SU-DHL-6 (cell line): ENCODE data around the gene C9orf152.
A peak's percentile ranks its signal among the peaks of the same experiment; 100 is the strongest.

Experiments used
- H2AFZ ChIP-seq: fragments of 200-600 bp; sonication (generic); 2 replicates; pipeline ENCODE4 v1.6.1; 2014; ENCODE audit warnings: low read depth, mild to moderate bottlenecking, moderate library complexity, mixed read lengths, antibody characterized with exemption, low read length; ENCODE audit not compliant: severe bottlenecking
- H3F3A ChIP-seq: fragments of 200-600 bp; shearing (Covaris generic); 2 replicates; pipeline ENCODE4 v1.6.0; 2016; ENCODE audit warnings: antibody characterized with exemption, mild to moderate bottlenecking; ENCODE audit not compliant: insufficient read depth
- H3K27ac ChIP-seq: fragments of 200-600 bp; sonication (generic); 2 replicates; pipeline ENCODE4 v1.5.1; 2016; ENCODE audit warnings: low read depth, mild to moderate bottlenecking, low read length, moderate library complexity, mixed read lengths
- H3K27me3 ChIP-seq: fragments of 200-600 bp; sonication (generic), shearing (Covaris generic); 2 replicates; pipeline ENCODE4 v1.6.0; 2014; ENCODE audit warnings: mild to moderate bottlenecking, low read length
- H3K36me3 ChIP-seq: fragments of 200-600 bp; sonication (generic); 2 replicates; pipeline ENCODE4 v1.6.1; 2014; ENCODE audit warnings: mild to moderate bottlenecking, low read length, mixed read lengths
- H3K4me2 ChIP-seq: fragments of 300-600, 200-600 bp; shearing (Covaris generic), sonication (generic); 2 replicates; pipeline ENCODE4 v1.6.0; 2014; ENCODE audit warnings: low read length, low read depth, mild to moderate bottlenecking; ENCODE audit not compliant: poor library complexity, severe bottlenecking
- H3K4me3 ChIP-seq: fragments of 200-600 bp; sonication (generic); 2 replicates; pipeline ENCODE4 v1.5.1; 2014; ENCODE audit warnings: antibody characterized with exemption, low read length, mild to moderate bottlenecking, mixed read lengths; ENCODE audit not compliant: insufficient read depth, poor library complexity, severe bottlenecking
- H3K79me2 ChIP-seq: fragments of 200-600 bp; sonication (generic); 2 replicates; pipeline ENCODE4 v1.6.1; 2014; ENCODE audit warnings: mild to moderate bottlenecking, low read length, moderate library complexity; ENCODE audit not compliant: insufficient read depth
- H3K9ac ChIP-seq: fragments of 200-600 bp; sonication (generic); 2 replicates; pipeline ENCODE4 v1.7.0; 2014; ENCODE audit warnings: mild to moderate bottlenecking, low read length
- H3K9me2 ChIP-seq: fragments of 200-600 bp; sonication (generic); replicated peaks from 2 replicates; pipeline ENCODE4 v1.6.1; 2014; ENCODE audit warnings: low read length; ENCODE audit not compliant: insufficient read depth
- H3K9me3 ChIP-seq: fragments of 200-600 bp; sonication (generic); 2 replicates; pipeline ENCODE4 v1.6.1; 2014; ENCODE audit warnings: low read length, mixed read lengths; ENCODE audit not compliant: insufficient read depth
- H4K20me1 ChIP-seq: fragments of 200-600 bp; sonication (generic); 2 replicates; pipeline ENCODE4 v1.6.1; 2014; ENCODE audit warnings: low read depth, mild to moderate bottlenecking, antibody characterized with exemption, low read length, moderate library complexity, mixed read lengths
- EZH2phosphoT487 ChIP-seq: fragments of 200-600 bp; sonication (generic), shearing (Covaris generic); conservative IDR thresholded peaks from 2 replicates; pipeline ENCODE4 v1.6.1; 2018; ENCODE audit warnings: mild to moderate bottlenecking, antibody characterized with exemption, low read length, moderate library complexity, mixed read lengths
- TF ChIP-seq, protein P1 (sequence below): fragments of 200-600 bp; sonication (generic); IDR thresholded peaks from one replicate; pipeline ENCODE4 v1.5.1; 2017; ENCODE audit warnings: antibody characterized with exemption, mild to moderate bottlenecking, low read length, moderate library complexity; ENCODE audit not compliant: insufficient read depth, poor library complexity, severe bottlenecking

The C9orf152 gene

DNA sequence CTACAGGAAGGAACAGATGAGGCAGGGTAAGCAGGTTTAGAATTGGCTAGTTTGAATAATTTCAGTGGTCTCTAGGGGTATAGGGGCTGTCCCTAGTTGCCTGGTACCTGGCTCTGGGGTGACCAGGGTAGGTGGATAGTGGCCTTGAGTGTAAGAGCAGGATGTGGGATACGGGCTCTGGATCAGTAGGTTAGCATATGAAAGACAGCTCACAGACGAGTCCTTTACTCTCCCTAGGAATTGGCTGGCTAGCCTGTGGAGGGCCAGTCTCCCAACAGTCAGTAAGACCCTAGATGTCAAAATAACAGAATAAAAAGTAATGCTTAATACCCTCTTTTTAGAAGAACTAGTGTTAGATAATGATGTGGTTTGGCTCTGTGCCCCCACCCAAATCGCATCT is 16.6 kb upstream of the C9orf152 start:
- Histone ChIP-seq H3F3A (no peaks in the 10 kb centered on the region), H3K9ac (no peak overlapping the region), H3K4me3 (no peak overlapping the region), H3K4me2 (no peak overlapping the region), H2AFZ (no peak overlapping the region), H3K36me3 (no peaks in the 10 kb centered on the region), H3K27ac (no peak overlapping the region), H3K79me2 (no peaks in the 10 kb centered on the region), H3K27me3 (no peaks in the 10 kb centered on the region), H3K9me3 (no peaks in the 10 kb centered on the region), H4K20me1 (no peaks in the 10 kb centered on the region), H3K9me2 (no peaks in the 10 kb centered on the region)
- TF ChIP-seq, protein P1, sequence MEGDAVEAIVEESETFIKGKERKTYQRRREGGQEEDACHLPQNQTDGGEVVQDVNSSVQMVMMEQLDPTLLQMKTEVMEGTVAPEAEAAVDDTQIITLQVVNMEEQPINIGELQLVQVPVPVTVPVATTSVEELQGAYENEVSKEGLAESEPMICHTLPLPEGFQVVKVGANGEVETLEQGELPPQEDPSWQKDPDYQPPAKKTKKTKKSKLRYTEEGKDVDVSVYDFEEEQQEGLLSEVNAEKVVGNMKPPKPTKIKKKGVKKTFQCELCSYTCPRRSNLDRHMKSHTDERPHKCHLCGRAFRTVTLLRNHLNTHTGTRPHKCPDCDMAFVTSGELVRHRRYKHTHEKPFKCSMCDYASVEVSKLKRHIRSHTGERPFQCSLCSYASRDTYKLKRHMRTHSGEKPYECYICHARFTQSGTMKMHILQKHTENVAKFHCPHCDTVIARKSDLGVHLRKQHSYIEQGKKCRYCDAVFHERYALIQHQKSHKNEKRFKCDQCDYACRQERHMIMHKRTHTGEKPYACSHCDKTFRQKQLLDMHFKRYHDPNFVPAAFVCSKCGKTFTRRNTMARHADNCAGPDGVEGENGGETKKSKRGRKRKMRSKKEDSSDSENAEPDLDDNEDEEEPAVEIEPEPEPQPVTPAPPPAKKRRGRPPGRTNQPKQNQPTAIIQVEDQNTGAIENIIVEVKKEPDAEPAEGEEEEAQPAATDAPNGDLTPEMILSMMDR = no peak
- TF ChIP-seq EZH2phosphoT487 = no peak

DNA sequence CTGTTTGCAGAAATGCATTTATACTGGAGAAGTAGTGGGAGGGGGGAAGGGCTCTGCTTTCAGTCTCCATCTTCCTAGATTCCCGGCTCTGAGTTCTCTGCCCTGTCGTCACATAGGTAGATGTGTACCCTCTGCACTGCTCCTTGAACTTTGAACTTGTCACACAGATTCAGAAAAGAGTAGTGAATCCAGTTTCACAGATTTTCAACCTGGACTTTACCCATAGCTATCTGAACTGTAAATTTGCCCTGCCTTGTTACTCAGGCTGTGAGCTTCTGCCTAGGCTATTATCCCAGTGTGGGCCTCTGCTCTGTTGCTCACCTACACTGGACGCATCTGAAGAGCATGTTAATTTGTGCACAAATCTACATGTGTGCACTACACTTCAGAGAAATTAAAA is 12.8 kb upstream of the C9orf152 start:
- Histone ChIP-seq H2AFZ (no peak overlapping the region), H3K36me3 (no peaks in the 10 kb centered on the region), H3K9me2 (no peaks in the 10 kb centered on the region), H3K4me3 (no peak overlapping the region), H3K27ac (no peak overlapping the region), H3K27me3 (no peaks in the 10 kb centered on the region), H3K9me3 (no peaks in the 10 kb centered on the region), H3F3A (no peaks in the 10 kb centered on the region), H3K79me2 (no peaks in the 10 kb centered on the region), H3K4me2 (no peak overlapping the region), H4K20me1 (no peaks in the 10 kb centered on the region), H3K9ac (no peak overlapping the region)
- no peak for TF ChIP-seq EZH2phosphoT487
- TF ChIP-seq, protein P1 = no peak

DNA sequence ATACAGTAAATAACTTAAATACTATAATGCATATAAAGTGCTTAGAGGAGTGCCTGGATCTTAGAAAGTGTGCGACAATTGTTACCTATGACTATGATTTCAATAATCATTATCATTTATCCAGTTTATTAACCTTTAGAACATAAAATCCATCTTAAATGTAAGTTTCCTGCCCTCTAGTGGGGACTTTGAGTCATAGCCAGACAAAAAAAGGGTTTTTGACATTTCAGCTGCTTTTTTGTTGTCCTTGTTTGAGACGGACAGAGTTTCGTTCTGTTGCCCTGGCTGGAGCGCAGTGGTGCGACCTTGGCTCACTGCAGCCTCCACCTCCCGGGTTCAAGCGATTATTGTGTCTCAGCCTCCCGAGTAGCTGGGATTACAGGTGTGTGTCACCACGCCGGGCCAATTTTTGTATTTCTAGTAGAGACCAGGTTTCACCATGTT is 9.7 kb upstream of the C9orf152 start:
- no peak overlapping the region for H2AFZ ChIP-seq
- no peaks in the 10 kb centered on the region for H3K27me3 ChIP-seq
- H3F3A ChIP-seq = no peaks in the 10 kb centered on the region
- no peaks in the 10 kb centered on the region for H3K9me3 ChIP-seq
- no peaks in the 10 kb centered on the region for H4K20me1 ChIP-seq
- no peaks in the 10 kb centered on the region for H3K36me3 ChIP-seq
- TF ChIP-seq, protein P1 = peak; percentile 58
- TF ChIP-seq EZH2phosphoT487 = no peak
- H3K79me2 ChIP-seq = no peaks in the 10 kb centered on the region
- H3K9me2 ChIP-seq = no peaks in the 10 kb centered on the region
- no peak overlapping the region for H3K4me2 ChIP-seq
- H3K9ac ChIP-seq = no peak overlapping the region
- no peak overlapping the region for H3K27ac ChIP-seq
- H3K4me3 ChIP-seq = no peak overlapping the region
